Type B pancreatic cell (in vitro differentiated cells): ENCODE results near the gene SLC25A21. TPM values are rescaled to one million over a fixed set of nuclear protein-coding genes. Genes with fewer than 3 reads are reported as not detected.

ENCODE experiments used
- DNase-seq: peaks from one replicate; pipeline ENCODE4 v3.0.0; 2021; ENCODE audit warnings: mixed read lengths; ENCODE audit not compliant: unreplicated experiment; ENCODE audit errors: extremely low spot score
- H3K27ac Mint-ChIP-seq: 2 replicates; pipeline ENCODE4 v1.8.0; 2021; ENCODE audit warnings: mild to moderate bottlenecking, mixed read lengths
- H3K27me3 Mint-ChIP-seq: 2 replicates; pipeline ENCODE4 v1.8.0; 2021; ENCODE audit warnings: mixed read lengths
- H3K36me3 Mint-ChIP-seq: 2 replicates; pipeline ENCODE4 v1.8.0; 2021; ENCODE audit warnings: mixed read lengths
- H3K4me1 Mint-ChIP-seq: one replicate; pipeline ENCODE4 v1.8.0; 2021; ENCODE audit warnings: mixed read lengths; ENCODE audit not compliant: unreplicated experiment
- H3K4me3 Mint-ChIP-seq: 2 replicates; pipeline ENCODE4 v1.8.0; 2021; ENCODE audit warnings: mild to moderate bottlenecking, mixed read lengths
- H3K9me3 Mint-ChIP-seq: 2 replicates; pipeline ENCODE4 v1.8.0; 2021; ENCODE audit warnings: mixed read lengths
- total RNA-seq: library from RNA; stranded (reverse); gene quantifications from 2 replicates; pipeline ENCODE4 v1.2.1, GENCODE V29; 2021; ENCODE audit warnings: low replicate concordance
- TF ChIP-seq, protein P1 (sequence below): fragments of 200-600 bp; sonication (generic); conservative IDR thresholded peaks from 2 replicates; pipeline ENCODE4 v1.5.0; 2021; ENCODE audit warnings: antibody characterized with exemption, mild to moderate bottlenecking

Gene SLC25A21
- total RNA-seq, 1 donor from 2014 or later: 0.58 TPM

GRCh38 chr14:37088356-37089215 is 83.8 kb downstream of the SLC25A21 start:
- Mint-ChIP-seq H3K27me3 (no peaks in the 10 kb centered on the region), H3K27ac (no peak overlapping the region), H3K4me1 (peaks cover 25% of the 10 kb centered on the region), H3K9me3 (no peaks in the 10 kb centered on the region), H3K36me3 (no peaks in the 10 kb centered on the region), H3K4me3 (no peak overlapping the region)
- TF ChIP-seq, protein P1, sequence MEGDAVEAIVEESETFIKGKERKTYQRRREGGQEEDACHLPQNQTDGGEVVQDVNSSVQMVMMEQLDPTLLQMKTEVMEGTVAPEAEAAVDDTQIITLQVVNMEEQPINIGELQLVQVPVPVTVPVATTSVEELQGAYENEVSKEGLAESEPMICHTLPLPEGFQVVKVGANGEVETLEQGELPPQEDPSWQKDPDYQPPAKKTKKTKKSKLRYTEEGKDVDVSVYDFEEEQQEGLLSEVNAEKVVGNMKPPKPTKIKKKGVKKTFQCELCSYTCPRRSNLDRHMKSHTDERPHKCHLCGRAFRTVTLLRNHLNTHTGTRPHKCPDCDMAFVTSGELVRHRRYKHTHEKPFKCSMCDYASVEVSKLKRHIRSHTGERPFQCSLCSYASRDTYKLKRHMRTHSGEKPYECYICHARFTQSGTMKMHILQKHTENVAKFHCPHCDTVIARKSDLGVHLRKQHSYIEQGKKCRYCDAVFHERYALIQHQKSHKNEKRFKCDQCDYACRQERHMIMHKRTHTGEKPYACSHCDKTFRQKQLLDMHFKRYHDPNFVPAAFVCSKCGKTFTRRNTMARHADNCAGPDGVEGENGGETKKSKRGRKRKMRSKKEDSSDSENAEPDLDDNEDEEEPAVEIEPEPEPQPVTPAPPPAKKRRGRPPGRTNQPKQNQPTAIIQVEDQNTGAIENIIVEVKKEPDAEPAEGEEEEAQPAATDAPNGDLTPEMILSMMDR: no peak
- no peak for DNase-seq

GRCh38 chr14:37087520-37087919 is 84.9 kb downstream of the SLC25A21 start:
- TF ChIP-seq, protein P1: no peak
- Mint-ChIP-seq H3K36me3 (no peaks in the 10 kb centered on the region), H3K27ac (no peak overlapping the region), H3K27me3 (no peaks in the 10 kb centered on the region), H3K4me3 (no peak overlapping the region), H3K4me1 (peaks cover 25% of the 10 kb centered on the region), H3K9me3 (no peaks in the 10 kb centered on the region)
- no peak for DNase-seq

DNA sequence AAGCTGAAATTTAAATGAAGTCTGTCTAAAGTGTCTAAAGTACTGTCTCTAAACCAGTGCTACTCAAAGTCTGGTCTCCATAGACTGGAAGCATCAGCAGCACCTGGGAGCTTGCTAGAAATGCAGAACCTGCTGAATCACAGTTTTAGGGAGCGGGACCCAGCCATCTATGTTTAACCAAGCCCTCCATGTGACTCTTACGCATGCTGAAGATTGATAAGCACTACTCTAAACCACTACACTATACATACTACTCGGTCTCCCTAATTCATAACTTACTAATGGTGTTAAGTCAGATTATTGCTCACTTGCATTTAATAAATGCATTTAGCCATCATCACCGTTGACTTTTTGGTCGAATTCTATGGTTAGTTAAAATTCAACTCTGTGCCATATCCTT is 88.8 kb downstream of the SLC25A21 start:
- TF ChIP-seq, protein P1: no peak
- H3K4me1 Mint-ChIP-seq: peaks cover 12% of the 10 kb centered on the region
- peaks cover 4% of the 10 kb centered on the region for H3K27me3 Mint-ChIP-seq
- H3K36me3 Mint-ChIP-seq: no peaks in the 10 kb centered on the region
- no peak for DNase-seq
- no peak overlapping the region for H3K4me3 Mint-ChIP-seq
- H3K27ac Mint-ChIP-seq: no peak overlapping the region
- H3K9me3 Mint-ChIP-seq: peaks cover 4% of the 10 kb centered on the region

- Mint-ChIP-seq H3K4me3 (no peak overlapping the region), H3K36me3 (no peaks in the 10 kb centered on the region), H3K4me1 (peaks cover 5% of the 10 kb centered on the region), H3K27ac (no peak overlapping the region), H3K9me3 (peaks cover 4% of the 10 kb centered on the region), H3K27me3 (peaks cover 4% of the 10 kb centered on the region)
- DNase-seq: no peak
- TF ChIP-seq, protein P1: no peak
Measured at GRCh38 chr14:37082449-37082848, 90.0 kb downstream of the SLC25A21 start.

DNA sequence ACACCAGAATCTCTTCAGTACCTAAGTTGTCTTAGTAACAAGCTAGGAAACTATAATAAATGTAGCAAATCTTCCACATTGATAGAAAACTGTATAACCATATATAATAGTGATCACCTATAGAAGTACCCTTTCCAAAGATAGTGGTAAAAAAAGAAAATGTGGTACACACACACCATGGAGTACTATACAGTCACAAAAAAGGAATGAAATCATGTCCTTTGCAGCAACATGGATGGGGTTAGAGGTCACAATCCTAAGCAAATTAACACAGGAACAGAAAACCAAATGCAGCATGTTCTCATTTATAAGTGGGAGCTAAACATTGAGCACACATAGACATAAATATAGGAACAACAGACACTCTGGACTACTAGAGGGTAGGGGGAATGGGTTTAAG is 90.5 kb downstream of the SLC25A21 start:
- DNase-seq: no peak
- no peaks in the 10 kb centered on the region for H3K4me1 Mint-ChIP-seq
- peaks cover 4% of the 10 kb centered on the region for H3K9me3 Mint-ChIP-seq
- TF ChIP-seq, protein P1: no peak
- no peak overlapping the region for H3K27ac Mint-ChIP-seq
- peaks cover 4% of the 10 kb centered on the region for H3K27me3 Mint-ChIP-seq
- H3K36me3 Mint-ChIP-seq: no peaks in the 10 kb centered on the region
- H3K4me3 Mint-ChIP-seq: no peak overlapping the region
